GM20431 (cell line): Measurements from ENCODE around the gene ISG15.

Experiments used
- in situ Hi-C: fragments of 300-500 bp; cut with MseI, MboI; formaldehyde crosslinking; loops from one replicate; pipeline ENCODE4 v1.15.0; 2020; ENCODE audit warnings: low sequenced_read_pairs; ENCODE audit not compliant: unreplicated experiment

The ISG15 gene

DNA sequence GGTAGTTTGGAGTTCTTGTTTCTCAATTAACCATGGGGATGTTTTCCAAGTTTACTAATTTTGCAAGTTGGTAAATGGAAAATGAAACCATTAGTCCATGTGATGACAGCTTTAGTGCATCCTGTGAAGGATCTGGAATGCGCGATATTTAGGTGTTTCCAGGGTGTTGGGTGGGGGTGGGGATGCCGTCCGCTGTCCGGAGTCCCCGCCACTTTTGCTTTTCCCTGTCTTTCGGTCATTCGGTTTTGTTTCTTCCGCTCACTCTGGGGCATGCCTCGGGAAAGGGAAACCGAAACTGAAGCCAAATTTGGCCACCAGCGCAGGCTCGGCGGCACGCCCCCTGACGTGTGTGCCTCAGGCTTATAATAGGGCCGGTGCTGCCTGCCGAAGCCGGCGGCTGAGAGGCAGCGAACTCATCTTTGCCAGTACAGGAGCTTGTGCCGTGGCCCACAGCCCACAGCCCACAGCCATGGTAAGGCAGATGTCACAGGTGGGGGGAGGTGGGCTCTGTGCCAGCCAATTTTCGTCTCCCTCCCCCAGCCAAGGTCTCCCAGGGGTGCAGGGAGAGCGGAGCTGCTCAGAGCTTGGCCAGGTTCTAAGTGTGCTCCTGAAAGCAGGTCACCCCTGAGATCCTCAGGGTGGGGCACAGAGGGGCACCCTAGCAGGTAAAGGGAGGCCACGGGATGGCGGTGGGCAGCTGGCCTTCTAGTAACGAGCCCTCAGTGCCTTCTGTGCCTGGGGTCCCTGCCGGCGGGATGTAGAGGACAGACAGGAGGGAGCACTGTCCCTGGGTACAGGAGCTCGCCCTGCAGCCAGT lies at the start of gene ISG15:
Gene ISG15, plus strand, starts transcription at position 393 of the 817 bp plus-strand sequence. Its CDS starts 77 bp downstream, at position 470.
- in situ Hi-C loops: no loop called here

- in situ Hi-C loops: no loop called here
Measured at GRCh38 chr1:963746-964525, 49.4 kb upstream of the ISG15 start.

- in situ Hi-C loops: no loop called here
Measured at GRCh38 chr1:964691-965525, 48.4 kb upstream of the ISG15 start.

GRCh38 chr1:965526-966134 lies 47.7 kb upstream of the ISG15 start:
- in situ Hi-C loops: no loop called here

GRCh38 chr1:966135-966703 lies 47.1 kb upstream of the ISG15 start, which contains the start of gene PLEKHN1:
Gene PLEKHN1, plus strand, starts transcription at chr1:966482. Its CDS starts 50 bp downstream, at chr1:966532.
- in situ Hi-C loops: no loop called here

DNA sequence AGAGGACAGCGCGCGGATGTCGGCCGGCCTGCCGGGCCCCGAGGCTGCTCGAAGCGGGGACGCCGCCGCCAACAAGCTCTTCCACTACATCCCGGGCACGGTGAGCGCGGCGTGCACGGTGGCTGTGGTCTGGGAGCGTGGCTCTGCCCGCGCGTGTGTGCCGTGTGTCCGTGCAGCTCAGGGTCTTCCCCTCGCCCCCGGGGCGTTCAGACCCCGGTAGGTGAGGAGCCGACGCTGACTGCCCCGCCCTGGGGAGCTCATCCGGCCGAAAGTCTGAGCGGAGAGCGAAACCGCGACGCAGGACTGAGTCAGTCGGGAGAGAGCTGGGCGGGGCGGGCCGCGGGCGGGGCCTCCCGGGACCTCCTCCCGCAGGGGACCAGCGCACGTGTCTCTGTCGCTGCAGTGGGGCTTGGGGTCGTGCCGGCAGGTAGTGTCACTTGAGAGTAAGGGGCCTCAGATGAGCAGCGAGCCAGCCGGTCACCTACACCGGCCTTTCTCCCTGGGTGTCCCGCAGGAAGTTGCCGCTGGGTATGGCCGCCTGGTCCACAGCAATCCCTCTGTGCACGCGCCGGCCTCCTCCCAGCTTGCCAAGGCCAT lies 46.5 kb upstream of the ISG15 start:
- in situ Hi-C loops: no loop called here

DNA sequence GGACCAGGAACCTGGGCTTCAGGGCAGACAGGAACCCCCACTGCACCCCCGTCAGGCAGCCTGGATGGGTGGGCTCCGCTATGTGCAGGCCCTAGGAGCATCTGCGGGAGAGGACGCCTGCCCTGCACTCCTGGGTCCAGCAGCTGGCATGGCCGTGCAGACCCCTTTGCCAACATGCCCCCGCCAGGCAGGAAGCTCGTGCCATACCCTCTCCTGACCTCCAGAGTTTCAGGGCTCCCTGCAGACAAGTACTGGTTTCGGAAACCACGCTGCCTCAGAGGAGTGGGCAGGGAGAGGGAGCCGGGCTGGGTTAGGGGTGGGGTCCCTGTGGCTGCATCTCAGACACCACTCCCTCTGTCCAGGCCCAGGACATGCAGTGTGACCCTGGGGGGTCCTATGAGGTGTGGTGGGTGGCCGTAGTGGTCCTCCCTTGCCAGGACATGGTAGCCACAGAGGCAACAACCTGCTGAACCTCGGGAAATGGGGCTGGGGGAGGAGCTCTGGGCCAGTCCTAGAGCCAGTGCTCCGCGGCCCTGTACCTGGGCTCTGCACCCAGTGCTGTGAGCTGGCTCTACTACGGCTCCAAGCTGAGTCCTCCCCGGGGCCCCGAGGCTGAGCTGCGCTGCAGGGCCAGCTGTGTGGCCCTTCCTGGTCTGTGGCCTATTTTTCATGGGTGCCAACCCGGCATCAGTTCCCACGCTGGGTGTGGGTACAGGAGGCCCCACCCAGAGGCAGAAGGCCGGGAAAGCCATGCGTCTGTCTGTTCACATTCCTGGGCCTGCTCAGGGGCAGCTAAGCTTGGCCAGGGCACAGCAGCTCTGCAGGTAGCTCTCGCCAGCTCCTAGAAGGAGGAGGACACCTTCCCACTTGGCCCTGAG lies 45.6 kb upstream of the ISG15 start:
- in situ Hi-C loops: no loop called here

- in situ Hi-C loops: no loop called here
Measured at GRCh38 chr1:969260-969855, 43.9 kb upstream of the ISG15 start.

DNA sequence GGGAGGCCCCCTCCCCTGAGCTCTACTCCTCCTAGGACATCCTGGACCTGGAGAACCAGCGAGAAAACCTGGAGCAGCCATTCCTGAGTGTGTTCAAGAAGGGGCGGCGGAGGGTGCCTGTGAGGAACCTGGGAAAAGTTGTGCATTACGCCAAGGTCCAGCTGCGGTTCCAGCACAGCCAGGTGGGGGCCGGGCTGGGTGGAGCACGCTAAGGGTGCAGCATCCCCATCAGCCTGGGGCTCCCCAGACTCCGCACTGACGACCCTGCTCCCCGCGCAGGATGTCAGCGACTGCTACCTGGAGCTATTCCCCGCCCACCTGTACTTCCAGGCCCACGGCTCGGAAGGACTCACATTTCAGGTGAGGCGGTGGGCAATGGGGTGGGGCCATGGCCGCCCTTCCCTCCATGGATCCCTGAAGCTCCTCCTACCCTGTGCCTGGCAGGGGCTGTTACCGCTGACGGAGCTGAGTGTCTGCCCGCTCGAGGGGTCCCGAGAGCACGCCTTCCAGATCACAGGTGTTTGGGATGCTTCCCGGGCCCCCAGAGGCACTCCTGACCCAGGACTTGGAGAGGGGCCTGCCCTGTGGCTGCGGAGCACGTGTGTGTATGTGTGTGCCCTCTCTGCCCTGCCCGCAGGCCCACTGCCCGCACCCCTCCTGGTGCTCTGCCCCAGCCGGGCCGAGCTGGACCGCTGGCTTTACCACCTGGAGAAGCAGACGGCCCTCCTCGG lies 42.9 kb upstream of the ISG15 start:
- in situ Hi-C loops: no loop called here

DNA sequence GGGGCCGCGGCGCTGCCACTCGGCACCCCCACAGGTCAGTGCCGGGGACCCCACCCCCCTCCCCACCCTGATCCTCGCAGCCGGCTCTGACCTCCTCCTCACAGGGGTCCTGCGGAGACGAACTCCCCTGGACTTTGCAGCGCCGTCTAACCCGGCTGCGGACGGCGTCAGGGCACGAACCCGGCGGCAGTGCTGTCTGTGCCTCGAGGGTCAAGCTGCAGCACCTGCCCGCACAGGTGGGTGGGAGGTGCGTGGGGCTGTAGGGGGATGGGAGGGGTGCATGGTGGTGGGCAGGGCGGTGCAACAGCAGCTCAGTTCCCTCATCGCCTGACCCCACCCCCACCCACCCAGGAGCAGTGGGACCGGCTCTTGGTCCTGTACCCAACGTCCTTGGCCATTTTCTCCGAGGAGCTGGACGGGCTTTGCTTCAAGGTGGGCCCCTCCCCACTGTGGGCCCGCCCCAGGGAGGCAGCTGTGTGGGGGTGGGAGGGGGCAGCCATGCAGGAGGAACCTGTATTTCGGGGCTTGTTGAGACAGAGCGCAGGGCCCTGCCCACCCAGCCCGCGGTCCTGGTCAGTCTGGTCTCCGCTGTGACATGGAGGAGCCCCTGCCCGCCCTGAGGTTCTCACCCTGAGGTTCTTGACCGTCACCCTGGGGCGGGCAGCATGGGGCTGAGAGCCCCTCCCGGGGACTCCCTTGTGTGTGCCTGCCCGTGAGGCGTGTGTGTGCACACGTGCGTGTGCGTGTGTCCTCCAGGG lies 42.1 kb upstream of the ISG15 start:
- in situ Hi-C loops: no loop called here

DNA sequence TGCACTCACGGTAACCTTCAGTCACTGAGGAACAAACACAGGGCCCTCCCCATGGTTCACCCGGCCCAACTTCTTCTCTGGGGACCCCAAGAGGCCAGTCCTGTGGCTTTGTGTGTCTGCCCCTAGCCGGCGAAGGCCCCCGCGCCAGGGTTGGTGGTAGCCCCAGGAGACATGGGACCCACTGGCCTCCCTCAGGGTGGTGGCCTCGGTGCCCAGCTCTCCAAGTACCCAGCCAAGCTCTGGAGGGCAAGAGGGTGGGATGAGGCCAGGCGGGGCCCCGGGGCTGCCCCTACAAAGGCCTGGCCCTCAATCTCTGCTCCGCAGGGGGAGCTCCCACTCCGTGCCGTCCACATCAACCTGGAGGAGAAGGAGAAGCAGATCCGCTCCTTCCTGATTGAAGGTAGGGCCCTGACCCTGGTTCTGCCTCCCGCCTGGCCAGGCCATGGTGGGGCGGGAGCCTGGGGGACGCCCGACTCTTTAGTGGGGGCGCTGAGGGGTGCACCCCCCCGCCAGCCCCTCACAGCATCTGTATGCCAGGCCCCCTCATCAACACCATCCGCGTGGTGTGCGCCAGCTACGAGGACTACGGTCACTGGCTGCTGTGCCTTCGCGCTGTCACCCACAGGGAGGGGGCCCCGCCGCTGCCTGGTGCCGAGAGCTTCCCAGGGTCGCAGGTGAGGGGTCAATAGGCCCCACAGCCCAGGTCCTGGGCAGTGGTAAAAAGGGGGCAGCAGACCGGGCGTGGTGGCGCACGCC lies 41.4 kb upstream of the ISG15 start:
- in situ Hi-C loops: no loop called here

DNA sequence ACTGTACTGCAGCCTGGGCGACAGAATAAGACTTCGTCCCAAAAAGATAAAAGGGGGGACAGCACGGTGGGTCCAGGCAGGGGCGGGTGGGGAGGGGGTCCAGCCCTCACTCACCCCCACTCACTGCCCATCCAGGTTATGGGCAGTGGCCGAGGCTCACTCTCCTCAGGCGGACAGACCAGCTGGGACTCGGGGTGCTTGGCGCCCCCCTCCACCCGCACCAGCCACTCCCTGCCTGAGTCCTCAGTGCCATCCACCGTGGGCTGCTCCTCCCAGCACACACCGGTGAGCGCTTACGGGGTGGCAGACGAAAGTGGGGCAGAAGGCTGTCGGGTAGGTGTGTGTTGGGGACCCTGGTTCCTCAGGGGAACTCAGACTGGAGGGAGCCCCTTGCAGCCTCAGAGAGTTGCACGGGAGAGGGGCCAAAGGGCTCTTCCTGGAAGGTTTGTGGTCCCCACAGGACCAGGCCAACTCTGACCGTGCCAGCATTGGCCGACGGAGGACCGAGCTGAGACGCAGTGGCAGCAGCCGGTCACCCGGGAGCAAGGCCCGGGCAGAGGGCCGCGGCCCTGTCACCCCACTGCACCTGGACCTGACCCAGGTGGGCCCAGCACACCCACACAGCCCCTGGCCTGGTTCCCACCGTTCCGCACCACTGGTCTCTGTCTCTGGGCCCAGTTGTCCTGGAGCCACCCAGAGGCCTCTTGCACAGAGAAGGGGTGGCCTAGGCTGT lies 40.4 kb upstream of the ISG15 start:
- in situ Hi-C loops: no loop called here

GRCh38 chr1:973459-974292 lies 39.6 kb upstream of the ISG15 start:
- in situ Hi-C loops: no loop called here

GRCh38 chr1:974293-974640 lies 39.0 kb upstream of the ISG15 start:
- in situ Hi-C loops: no loop called here
